GM12873 (cell line): Measurements from ENCODE around the gene TMPRSS13.

Experiments
- CTCF ChIP-seq: IDR thresholded peaks from 2 replicates; pipeline ENCODE4 v1.5.1; 2012; ENCODE audit warnings: low read depth, mild to moderate bottlenecking, moderate library complexity, low read length, control low read depth; ENCODE audit not compliant: insufficient read depth; ENCODE audit errors: missing control alignments

TMPRSS13 gene

DNA sequence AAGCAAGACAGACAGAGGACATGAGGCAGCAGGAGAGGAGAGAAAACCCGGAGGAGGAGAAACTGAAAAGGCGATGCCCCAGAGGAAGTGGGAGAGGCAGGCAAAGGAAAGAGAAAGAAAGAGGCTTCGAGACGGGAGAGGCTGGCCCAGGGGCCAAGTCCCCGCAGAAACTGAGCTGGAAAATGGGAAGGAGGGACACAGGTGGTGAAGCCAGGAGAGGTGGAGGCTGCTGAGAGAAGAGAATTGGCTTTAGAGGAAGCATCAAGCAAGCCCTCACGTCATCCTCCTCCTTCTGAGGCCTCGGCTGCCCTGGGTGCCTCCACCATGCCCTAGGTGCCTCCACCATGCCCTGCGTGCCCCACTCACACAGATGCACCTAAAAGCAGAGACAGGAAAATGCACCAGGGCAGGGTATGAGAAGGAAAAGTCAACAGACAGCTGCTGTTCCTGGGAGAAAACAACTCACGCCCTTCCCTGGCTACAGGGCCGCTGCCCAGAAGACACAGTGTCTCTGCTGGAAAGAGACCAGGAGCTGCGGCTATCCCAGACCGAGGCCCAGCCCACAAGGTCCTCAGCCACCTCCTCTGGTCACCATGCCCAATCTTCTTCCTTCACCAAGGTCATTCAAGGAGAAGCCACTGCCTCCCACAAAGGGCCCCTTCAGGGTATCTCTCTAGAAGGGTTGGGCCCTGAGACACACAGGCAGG, 67.0 kb downstream of the TMPRSS13 start:
- no peak for TF ChIP-seq CTCF

GRCh38 chr11:117861151-117862018, 67.8 kb downstream of the TMPRSS13 start:
- TF ChIP-seq CTCF: no peak

GRCh38 chr11:117860139-117860538, 69.1 kb downstream of the TMPRSS13 start:
- TF ChIP-seq CTCF: no peak

DNA sequence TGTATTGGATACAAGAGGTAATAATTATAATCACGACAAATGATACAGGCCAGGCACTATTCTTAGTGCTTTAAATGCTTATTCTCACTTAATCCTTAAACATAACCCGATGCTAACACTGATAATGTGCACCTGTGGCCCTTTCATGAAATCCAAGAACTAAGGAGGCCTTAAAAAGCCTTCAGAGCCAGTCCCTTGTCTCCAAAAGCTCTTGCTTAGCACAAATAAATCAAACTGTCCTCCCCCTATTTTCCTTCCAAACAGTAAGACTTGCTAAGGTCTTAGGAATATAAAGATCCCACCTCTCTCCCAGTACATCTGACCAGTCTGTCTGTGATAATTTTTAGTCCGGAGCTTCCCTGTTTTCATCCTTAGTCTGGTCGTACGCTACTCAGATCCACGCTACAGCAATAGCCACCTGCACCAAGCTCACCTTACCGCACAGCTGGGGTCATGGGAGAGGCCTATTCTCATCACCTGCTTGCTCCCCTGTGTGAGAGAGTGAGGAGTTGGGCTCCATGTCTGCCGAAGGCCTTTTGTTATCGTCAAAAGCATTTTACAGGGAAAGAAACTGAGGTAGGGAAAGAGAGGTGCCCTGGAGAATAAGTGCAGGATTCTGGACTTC, 69.6 kb downstream of the TMPRSS13 start:
- no peak for TF ChIP-seq CTCF

DNA sequence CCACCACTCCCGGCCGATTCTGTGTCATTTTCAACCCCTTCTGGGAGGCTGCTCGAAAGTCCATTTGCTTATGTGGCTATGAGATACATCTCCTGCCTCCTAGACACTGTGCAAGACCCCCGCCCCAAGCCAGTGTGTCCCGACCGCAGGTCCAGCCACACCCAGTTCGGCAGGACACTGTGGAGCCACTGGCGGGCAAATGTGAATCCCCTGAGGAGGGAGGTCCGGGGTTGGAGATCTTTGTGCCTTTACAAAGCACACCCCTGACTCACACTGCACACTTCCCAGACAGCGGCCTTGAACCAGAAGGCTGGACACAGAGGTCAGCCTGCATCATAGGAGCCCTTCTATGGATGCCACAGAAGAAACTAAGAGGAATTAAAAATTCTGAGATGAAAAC, 70.1 kb downstream of the TMPRSS13 start:
- TF ChIP-seq CTCF: no peak

GRCh38 chr11:117857734-117858414, 71.3 kb downstream of the TMPRSS13 start:
- TF ChIP-seq CTCF: no peak
